Measurements from ENCODE around the gene CTNNB1.

The CTNNB1 gene

DNA sequence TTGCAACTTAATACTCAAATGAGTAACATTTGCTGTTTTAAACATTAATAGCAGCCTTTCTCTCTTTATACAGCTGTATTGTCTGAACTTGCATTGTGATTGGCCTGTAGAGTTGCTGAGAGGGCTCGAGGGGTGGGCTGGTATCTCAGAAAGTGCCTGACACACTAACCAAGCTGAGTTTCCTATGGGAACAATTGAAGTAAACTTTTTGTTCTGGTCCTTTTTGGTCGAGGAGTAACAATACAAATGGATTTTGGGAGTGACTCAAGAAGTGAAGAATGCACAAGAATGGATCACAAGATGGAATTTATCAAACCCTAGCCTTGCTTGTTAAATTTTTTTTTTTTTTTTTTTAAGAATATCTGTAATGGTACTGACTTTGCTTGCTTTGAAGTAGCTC lies 40.3 kb downstream of the CTNNB1 start:
- DNase-seq (ENCODE audit: low read depth) = no peak
- TF ChIP-seq, protein P1, sequence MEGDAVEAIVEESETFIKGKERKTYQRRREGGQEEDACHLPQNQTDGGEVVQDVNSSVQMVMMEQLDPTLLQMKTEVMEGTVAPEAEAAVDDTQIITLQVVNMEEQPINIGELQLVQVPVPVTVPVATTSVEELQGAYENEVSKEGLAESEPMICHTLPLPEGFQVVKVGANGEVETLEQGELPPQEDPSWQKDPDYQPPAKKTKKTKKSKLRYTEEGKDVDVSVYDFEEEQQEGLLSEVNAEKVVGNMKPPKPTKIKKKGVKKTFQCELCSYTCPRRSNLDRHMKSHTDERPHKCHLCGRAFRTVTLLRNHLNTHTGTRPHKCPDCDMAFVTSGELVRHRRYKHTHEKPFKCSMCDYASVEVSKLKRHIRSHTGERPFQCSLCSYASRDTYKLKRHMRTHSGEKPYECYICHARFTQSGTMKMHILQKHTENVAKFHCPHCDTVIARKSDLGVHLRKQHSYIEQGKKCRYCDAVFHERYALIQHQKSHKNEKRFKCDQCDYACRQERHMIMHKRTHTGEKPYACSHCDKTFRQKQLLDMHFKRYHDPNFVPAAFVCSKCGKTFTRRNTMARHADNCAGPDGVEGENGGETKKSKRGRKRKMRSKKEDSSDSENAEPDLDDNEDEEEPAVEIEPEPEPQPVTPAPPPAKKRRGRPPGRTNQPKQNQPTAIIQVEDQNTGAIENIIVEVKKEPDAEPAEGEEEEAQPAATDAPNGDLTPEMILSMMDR (IDR thresholded peaks at IDR 0.05; ENCODE audit: control insufficient read depth, extremely low read depth, insufficient read depth) = no peak
- H3K4me3 ChIP-seq (ENCODE audit: low read depth, low read length) = no peak overlapping the region

DNA sequence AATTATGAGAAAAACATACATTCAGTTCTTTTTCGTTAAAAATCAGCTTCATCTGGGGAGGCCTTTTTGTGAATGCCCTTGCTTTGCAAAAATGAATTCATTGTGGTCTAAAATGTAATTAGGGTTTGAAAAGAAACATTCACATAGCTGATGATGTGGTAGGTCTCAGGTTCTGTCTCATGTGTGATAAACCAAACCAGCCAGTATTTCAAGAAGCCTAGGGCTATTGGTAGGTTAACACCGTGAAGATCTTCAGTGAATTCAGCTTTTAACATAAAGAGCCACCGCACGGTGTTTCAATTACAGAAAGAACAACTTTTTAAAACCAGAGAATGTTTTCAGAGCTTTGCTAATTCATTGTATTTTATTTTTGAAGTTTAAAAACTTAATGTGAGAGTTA lies 41.9 kb downstream of the CTNNB1 start:
- DNase-seq (ENCODE audit: low read depth) = no peak
- TF ChIP-seq, protein P1 (IDR thresholded peaks at IDR 0.05; ENCODE audit: control insufficient read depth, extremely low read depth, insufficient read depth) = no peak
- H3K4me3 ChIP-seq (ENCODE audit: low read depth, low read length) = no peak overlapping the region

DNA sequence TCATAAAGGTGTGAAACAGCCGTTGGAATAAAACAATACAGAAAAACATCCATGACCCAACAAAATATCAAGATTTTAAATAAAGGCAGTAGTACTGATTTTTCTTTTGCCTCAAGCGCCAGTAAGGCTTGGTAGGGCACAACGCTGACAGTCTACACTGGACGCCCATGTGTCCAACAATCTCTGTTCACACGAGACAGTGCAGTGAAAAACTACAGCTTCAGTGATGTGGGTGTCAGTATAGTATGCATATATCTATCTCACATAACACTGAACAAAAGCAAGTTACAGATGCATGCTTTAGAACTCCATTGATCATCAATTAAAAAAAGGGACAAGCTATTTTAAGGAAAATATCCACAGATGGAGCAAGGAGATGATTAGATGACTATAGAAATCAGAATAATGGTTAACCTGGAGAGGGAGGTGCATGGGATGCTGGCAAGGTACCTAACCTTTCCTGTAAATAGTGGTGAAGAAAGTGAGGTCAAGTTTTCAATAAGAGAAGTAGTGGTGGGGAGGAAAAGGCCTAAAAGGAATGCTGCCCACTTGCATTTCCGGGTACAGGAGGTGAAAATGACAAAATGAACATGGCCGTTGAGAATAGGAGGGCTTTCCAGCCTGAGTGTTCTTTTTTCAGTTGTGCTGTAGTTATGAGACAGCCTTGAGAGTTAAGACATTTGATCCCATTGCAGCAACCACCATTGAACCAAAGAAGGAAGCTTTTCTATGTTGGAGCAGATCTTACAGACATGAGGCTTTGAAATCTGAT lies 42.7 kb downstream of the CTNNB1 start:
- DNase-seq (ENCODE audit: low read depth) = no peak
- TF ChIP-seq, protein P1 (IDR thresholded peaks at IDR 0.05; ENCODE audit: control insufficient read depth, extremely low read depth, insufficient read depth) = no peak
- no peak overlapping the region for H3K4me3 ChIP-seq (ENCODE audit: low read depth, low read length)

DNA sequence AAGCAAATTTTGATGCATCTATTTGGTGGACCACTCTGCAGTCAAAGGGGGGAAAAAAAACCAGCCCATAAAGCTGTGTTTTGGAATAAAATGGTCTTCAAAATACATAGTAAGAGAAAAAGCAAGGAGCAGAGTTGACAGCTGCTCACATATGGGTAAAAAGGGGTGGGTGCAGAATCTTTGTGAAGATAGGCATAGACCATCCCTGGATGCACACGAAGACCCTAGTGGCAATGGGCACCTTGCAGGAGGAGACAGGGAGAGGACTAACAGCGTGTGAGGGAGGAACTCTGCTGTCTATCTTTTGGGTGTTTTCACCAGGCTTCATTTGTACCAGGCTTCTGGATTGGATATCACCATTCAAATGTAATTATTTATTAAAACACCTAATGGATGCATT lies 43.9 kb downstream of the CTNNB1 start:
- no peak overlapping the region for H3K4me3 ChIP-seq (ENCODE audit: low read depth, low read length)
- TF ChIP-seq, protein P1 (IDR thresholded peaks at IDR 0.05; ENCODE audit: control insufficient read depth, extremely low read depth, insufficient read depth) = no peak

DNA sequence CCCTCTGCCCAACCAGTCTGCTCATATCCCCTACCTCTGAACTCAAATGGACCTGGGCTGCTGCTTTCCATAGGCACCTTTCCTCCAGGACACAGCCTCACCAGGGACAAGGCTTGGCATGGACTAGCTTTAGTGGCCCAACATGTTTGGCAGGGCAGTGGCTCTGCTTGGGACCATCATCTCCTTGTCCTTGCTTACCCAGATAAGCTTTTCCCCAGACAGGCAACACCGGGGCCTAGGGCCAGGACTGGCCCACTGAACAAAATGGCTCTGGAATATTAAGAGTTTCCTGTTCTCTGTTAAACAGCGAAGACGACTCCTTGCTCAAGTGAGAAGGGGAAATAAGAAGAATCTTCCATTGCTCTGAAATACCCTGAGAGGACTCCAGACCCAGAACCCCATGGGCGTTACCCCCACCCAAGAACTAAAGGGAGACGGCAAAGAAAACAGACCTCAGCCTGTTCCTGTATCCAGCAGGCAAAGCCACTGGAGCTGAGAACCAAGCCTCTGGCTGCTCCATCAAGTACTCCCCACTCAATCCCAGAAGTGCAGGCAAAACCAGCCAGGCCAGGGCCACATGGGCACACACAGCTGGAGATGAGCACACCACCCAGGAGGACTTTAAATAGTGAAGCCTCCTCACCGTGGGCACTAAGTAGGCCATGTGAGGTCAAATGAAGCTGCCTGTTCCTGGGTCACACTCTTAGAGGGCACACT lies 45.5 kb downstream of the CTNNB1 start:
- TF ChIP-seq, protein P1 (IDR thresholded peaks at IDR 0.05; ENCODE audit: control insufficient read depth, extremely low read depth, insufficient read depth) = no peak
- no peak overlapping the region for H3K4me3 ChIP-seq (ENCODE audit: low read depth, low read length)
- DNase-seq (ENCODE audit: low read depth) = no peak

More for the DNA sequence above, 43.9 kb downstream of the CTNNB1 start:
- no peak for DNase-seq (ENCODE audit: low read depth)

DNA sequence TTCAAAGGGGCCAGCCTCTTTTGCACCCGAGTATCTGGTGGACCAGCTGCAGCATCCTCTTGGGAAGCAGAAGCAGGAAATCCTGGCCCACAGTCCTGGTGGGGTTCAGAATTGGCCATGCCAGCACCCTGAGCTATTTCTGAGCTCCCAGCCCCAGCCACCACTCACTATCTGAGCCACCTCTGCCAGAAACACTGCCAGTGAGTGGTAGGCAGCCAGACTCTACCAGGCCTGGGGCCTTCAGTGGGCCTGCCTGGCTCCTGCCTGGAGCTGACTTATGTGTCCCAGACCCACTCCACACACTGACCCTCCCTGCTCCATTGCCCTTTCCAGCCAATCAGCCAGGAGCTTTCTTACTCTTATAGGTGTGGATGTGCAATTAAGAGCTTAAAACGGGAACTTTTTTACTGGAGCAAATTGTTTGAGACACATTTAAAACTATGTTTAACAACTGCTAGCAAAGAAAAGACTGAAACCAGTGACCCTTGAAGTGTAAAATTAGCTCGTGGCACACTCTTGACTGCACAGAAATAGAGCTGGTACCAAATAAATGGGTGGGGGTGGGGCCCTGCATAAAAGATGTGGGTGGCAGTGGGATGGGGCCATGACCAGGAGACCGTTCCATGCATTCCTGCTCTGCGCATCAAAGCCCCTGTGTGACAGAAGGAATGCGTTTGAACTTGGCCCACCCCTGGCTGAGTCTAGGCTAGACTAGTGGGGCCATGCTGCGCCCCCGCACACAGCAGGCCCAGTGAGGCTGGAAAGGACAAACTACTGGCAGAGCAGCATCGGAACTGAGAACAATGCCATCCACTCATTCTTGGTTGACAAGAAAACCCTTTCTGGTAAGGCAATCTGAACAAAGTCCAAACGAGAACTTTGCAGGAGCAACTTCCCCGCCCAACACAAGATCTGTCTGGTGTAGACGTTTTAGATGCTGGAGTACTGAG lies 48.0 kb downstream of the CTNNB1 start:
- no peak overlapping the region for H3K4me3 ChIP-seq (ENCODE audit: low read depth, low read length)
- DNase-seq (ENCODE audit: low read depth) = no peak
- TF ChIP-seq, protein P1 (IDR thresholded peaks at IDR 0.05; ENCODE audit: control insufficient read depth, extremely low read depth, insufficient read depth) = no peak
